Ovary (tissue), 3 donors: ENCODE results near the gene NFE2L1.

Source experiments
- EP300 ChIP-seq: sonication (generic); formaldehyde crosslinking; IDR thresholded peaks from one replicate; pipeline ENCODE4 v1.6.1; 2017; ENCODE audit warnings: antibody characterized with exemption
- POLR2A ChIP-seq: fragments of 450-650 bp; IDR thresholded peaks from one replicate; pipeline ENCODE4 v1.6.1; 2017; ENCODE audit warnings: antibody characterized with exemption, mild to moderate bottlenecking, moderate library complexity
- TF ChIP-seq, protein P1 (sequence below), 3 donors: fragments of 450-650 bp in 2 of 3; fragments of 200-600 bp in 1 of 3; IDR thresholded peaks; one replicate each; pipeline versions ENCODE4 v1.5.1 to v1.8.0; 2016 to 2022; ENCODE audit warnings: antibody characterized with exemption in 3 of 3, mild to moderate bottlenecking in 1 of 3
- donor health status: DM: no; HTN: no; CAD: no.

DNA sequence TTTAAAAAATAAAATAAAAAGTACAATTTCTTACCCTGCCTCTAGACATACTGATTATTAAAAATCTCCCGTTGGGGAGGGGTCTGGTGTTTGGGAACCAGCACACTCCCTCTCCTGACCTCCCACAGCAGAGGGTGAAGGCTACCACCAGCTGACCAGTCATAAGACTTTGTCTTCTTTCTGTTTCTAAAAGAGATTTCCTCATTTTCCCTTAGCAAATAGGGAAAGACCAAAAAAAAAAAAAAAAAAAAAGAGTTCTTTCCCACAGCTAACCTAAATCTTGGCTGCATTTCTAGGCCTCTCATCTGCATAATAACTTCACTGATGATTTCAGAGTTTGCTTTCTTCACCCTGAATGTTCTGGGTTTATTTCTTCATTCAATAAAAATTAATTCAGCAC, 47.0 kb upstream of the NFE2L1 start:
- TF ChIP-seq POLR2A (no peak), EP300 (no peak)
- TF ChIP-seq, protein P1, sequence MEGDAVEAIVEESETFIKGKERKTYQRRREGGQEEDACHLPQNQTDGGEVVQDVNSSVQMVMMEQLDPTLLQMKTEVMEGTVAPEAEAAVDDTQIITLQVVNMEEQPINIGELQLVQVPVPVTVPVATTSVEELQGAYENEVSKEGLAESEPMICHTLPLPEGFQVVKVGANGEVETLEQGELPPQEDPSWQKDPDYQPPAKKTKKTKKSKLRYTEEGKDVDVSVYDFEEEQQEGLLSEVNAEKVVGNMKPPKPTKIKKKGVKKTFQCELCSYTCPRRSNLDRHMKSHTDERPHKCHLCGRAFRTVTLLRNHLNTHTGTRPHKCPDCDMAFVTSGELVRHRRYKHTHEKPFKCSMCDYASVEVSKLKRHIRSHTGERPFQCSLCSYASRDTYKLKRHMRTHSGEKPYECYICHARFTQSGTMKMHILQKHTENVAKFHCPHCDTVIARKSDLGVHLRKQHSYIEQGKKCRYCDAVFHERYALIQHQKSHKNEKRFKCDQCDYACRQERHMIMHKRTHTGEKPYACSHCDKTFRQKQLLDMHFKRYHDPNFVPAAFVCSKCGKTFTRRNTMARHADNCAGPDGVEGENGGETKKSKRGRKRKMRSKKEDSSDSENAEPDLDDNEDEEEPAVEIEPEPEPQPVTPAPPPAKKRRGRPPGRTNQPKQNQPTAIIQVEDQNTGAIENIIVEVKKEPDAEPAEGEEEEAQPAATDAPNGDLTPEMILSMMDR (IDR thresholded peaks at IDR 0.05): no peak
